Fibroblast of villous mesenchyme (primary cell): Measurements from ENCODE around the gene TNNC1. TPM values are rescaled to one million over a fixed set of nuclear protein-coding genes. Genes with fewer than 3 reads are reported as not detected.

Source experiments
- DNase-seq: peaks from one replicate; pipeline ENCODE4 v3.0.0-alpha.2; 2010; ENCODE audit warnings: low read depth
- H3K4me3 ChIP-seq: 2 replicates; pipeline ENCODE4 v1.5.1; 2011; ENCODE audit warnings: low read depth, mild to moderate bottlenecking, low read length
- total RNA-seq: library from RNA; depleted of rRNA; stranded (reverse); fragments of >200 nt; gene quantifications from 2 replicates; pipeline ENCODE4 v1.2.3, GENCODE V29; 2012
- TF ChIP-seq, protein P1 (sequence below): IDR thresholded peaks from 2 replicates; pipeline ENCODE4 v1.5.1; 2012; ENCODE audit warnings: low read depth, mild to moderate bottlenecking, low read length; ENCODE audit not compliant: insufficient read depth

The TNNC1 gene
- total RNA-seq, 1 donor: 1.3 TPM

- TF ChIP-seq, protein P1, sequence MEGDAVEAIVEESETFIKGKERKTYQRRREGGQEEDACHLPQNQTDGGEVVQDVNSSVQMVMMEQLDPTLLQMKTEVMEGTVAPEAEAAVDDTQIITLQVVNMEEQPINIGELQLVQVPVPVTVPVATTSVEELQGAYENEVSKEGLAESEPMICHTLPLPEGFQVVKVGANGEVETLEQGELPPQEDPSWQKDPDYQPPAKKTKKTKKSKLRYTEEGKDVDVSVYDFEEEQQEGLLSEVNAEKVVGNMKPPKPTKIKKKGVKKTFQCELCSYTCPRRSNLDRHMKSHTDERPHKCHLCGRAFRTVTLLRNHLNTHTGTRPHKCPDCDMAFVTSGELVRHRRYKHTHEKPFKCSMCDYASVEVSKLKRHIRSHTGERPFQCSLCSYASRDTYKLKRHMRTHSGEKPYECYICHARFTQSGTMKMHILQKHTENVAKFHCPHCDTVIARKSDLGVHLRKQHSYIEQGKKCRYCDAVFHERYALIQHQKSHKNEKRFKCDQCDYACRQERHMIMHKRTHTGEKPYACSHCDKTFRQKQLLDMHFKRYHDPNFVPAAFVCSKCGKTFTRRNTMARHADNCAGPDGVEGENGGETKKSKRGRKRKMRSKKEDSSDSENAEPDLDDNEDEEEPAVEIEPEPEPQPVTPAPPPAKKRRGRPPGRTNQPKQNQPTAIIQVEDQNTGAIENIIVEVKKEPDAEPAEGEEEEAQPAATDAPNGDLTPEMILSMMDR: no peak
- no peak for DNase-seq
- H3K4me3 ChIP-seq: no peak overlapping the region
These were observed 51.1 kb downstream of the TNNC1 start for GRCh38 chr3:52402706-52403270.

DNA sequence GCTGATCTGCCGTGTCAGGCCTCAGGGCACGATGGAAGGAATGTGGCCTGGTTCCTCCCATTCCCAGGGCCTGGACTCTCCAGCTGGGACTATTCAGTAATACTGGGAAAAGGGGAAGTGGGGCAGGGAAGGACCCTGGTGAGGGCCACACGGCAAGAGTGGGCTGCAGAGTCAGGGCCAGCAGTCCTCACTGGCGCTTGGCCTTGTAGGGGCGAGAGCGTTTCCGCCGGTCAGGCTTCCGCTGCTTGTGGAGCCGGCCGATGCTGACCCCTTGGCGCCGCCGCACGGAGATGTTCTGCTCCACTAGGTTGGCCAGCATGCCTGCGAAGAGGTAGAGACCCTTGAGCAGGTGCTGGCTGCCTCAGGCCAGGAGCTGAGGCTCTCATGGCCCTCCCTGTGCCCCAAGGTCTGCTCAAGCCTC, 51.7 kb downstream of the TNNC1 start:
- TF ChIP-seq, protein P1: no peak
- H3K4me3 ChIP-seq: no peak overlapping the region
- DNase-seq: no peak

DNA sequence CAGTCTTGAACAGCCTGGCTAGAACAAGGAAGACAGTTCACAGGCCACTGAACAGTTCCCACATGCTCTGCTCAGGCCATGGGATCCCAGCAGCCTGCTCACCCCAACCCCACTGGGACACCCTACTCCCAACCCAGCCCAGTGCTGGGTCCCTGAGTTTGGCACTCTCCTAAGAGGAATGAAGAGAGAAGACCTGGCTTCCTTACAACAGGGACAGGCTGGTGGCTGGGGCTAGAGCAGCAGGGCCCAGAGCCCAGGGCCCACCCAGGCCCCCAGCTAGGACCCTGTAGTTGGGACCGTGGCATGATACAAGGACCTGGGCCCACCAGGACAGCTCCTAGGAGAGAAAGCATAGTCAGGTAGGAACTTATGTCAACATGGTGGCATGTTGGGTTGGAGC, 52.3 kb downstream of the TNNC1 start:
- TF ChIP-seq, protein P1: no peak
- H3K4me3 ChIP-seq: no peak overlapping the region
- DNase-seq: no peak

Other genes starting within 250 kb of the TNNC1 start
- not detected in 2 replicates for gene TLR9, start 228.4 kb downstream of the TNNC1 start, total RNA-seq
- gene TWF2, start 214.9 kb downstream of the TNNC1 start, total RNA-seq: 75.6 and 130 TPM in 2 replicates
- 19.0 and 20.3 TPM in 2 replicates for gene PPM1M, start 208.3 kb downstream of the TNNC1 start, total RNA-seq
- 51.2 and 68.2 TPM in 2 replicates for gene WDR82, start 175.4 kb downstream of the TNNC1 start, total RNA-seq
- 6.9 and 13.5 TPM in 2 replicates for gene GLYCTK, start 166.2 kb downstream of the TNNC1 start, total RNA-seq
- gene DNAH1, start 137.7 kb downstream of the TNNC1 start, total RNA-seq: 4.7 and 4.8 TPM in 2 replicates
- gene BAP1, start 44.0 kb downstream of the TNNC1 start, total RNA-seq: 69.9 and 70.0 TPM in 2 replicates
- 3.5 and 6.1 TPM in 2 replicates for gene PHF7, start 43.4 kb downstream of the TNNC1 start, total RNA-seq
- 0.32 TPM in 1 of 2 replicates, not detected in the other for gene SEMA3G, start 8.9 kb downstream of the TNNC1 start, total RNA-seq
- gene NISCH, start 1.6 kb upstream of the TNNC1 start, total RNA-seq: 75.7 and 82.5 TPM in 2 replicates
- gene STAB1, start 41.3 kb upstream of the TNNC1 start, total RNA-seq: under 0.01 and 0.43 TPM in 2 replicates
- 45.8 and 85.0 TPM in 2 replicates for gene NT5DC2, start 79.8 kb upstream of the TNNC1 start, total RNA-seq
- 7.7 and 17.7 TPM in 2 replicates for gene UQCC5, start 82.6 kb upstream of the TNNC1 start, total RNA-seq
- 74.3 and 87.6 TPM in 2 replicates for gene PBRM1, start 231.9 kb upstream of the TNNC1 start, total RNA-seq
- gene GNL3, start 232.0 kb upstream of the TNNC1 start, total RNA-seq: 114 and 130 TPM in 2 replicates